KMS-11 (cell line): ENCODE measurements around the gene ZNF132.
"Not testable (repeated sequence)": the region's sequence is repeated elsewhere in the genome, so short reads cannot be mapped to it uniquely, and the experiment has no call there.

Source experiments
- H2AFZ ChIP-seq: fragments of 200-600 bp; sonication (generic); 2 replicates; pipeline ENCODE4 v1.6.1; 2016; ENCODE audit warnings: antibody characterized with exemption, mixed run types, low read depth
- H3K27ac ChIP-seq: fragments of 200-600 bp; sonication (generic); 2 replicates; pipeline ENCODE4 v1.6.1; 2016; ENCODE audit warnings: mild to moderate bottlenecking, mixed run types
- H3K27me3 ChIP-seq: fragments of 200-600 bp; sonication (generic); 2 replicates; pipeline ENCODE4 v1.6.1; 2017; ENCODE audit warnings: mild to moderate bottlenecking, low read depth, mixed run types, moderate library complexity; ENCODE audit not compliant: insufficient read depth
- H3K36me3 ChIP-seq: fragments of 200-600 bp; sonication (generic); 2 replicates; pipeline ENCODE4 v1.6.1; 2017; ENCODE audit warnings: mild to moderate bottlenecking, mixed run types; ENCODE audit not compliant: insufficient read depth
- H3K4me1 ChIP-seq: fragments of 200-600 bp; sonication (generic); 2 replicates; pipeline ENCODE4 v1.6.1; 2016; ENCODE audit warnings: mild to moderate bottlenecking, low read depth, mixed run types; ENCODE audit not compliant: poor library complexity, severe bottlenecking
- H3K4me2 ChIP-seq: fragments of 200-600 bp; sonication (generic); 2 replicates; pipeline ENCODE4 v1.7.0; 2016; ENCODE audit warnings: mild to moderate bottlenecking, mixed run types
- H3K4me3 ChIP-seq: fragments of 200-600 bp; sonication (generic); IDR thresholded peaks from 2 replicates; pipeline ENCODE4 v1.6.1; 2017; ENCODE audit warnings: low read depth, low read length, mixed read lengths; ENCODE audit not compliant: insufficient read depth
- H3K79me2 ChIP-seq: fragments of 200-600 bp; sonication (generic); 2 replicates; pipeline ENCODE4 v1.6.1; 2016; ENCODE audit warnings: low read depth, mixed run types; ENCODE audit not compliant: insufficient read depth
- H3K9ac ChIP-seq: fragments of 200-600 bp; sonication (generic); 2 replicates; pipeline ENCODE4 v1.6.1; 2016; ENCODE audit warnings: mild to moderate bottlenecking, mixed run types
- H4K20me1 ChIP-seq: fragments of 200-600 bp; sonication (generic); 2 replicates; pipeline ENCODE4 v1.6.1; 2016; ENCODE audit warnings: mild to moderate bottlenecking, mixed run types; ENCODE audit not compliant: insufficient read depth
- CTCF ChIP-seq: fragments of 200-600 bp; sonication (generic); conservative IDR thresholded peaks from 2 replicates; pipeline ENCODE4 v1.6.1; 2017; ENCODE audit warnings: low read depth, mild to moderate bottlenecking, antibody characterized with exemption, low read length, moderate library complexity, mixed read lengths

The ZNF132 gene

GRCh38 chr19:58451358-58452101, 11.6 kb upstream of the ZNF132 start, which contains the start of gene ZNF324B:
Gene ZNF324B (plus strand): TSS chr19:58451622. CDS start chr19:58453702, 2,080 bp downstream.
- Histone ChIP-seq H3K4me2 (peak within 1 kb of the TSS; percentile 46), H2AFZ (peak within 1 kb of the TSS; percentile 84), H4K20me1 (no peaks in the 10 kb centered on the region), H3K4me1 (peaks cover 6% of the 10 kb centered on the region), H3K79me2 (no peaks in the 10 kb centered on the region), H3K27me3 (peaks cover 13% of the 10 kb centered on the region), H3K36me3 (no peaks in the 10 kb centered on the region), H3K9ac (peak within 1 kb of the TSS; percentile 70), H3K27ac (no peak within 1 kb of the TSS), H3K4me3 (no peak within 1 kb of the TSS)
- no peak for TF ChIP-seq CTCF

GRCh38 chr19:58450856-58451357, 11.0 kb upstream of the ZNF132 start:
- H3K4me3 ChIP-seq, result no peak overlapping the region
- H3K27me3 ChIP-seq, result peaks cover 16% of the 10 kb centered on the region
- H3K27ac ChIP-seq, result no peak overlapping the region
- H3K4me2 ChIP-seq, result peak overlapping the region; percentile 46
- H3K9ac ChIP-seq, result no peak overlapping the region
- no peaks in the 10 kb centered on the region for H3K36me3 ChIP-seq
- peak overlapping the region; percentile 84 for H2AFZ ChIP-seq
- H3K79me2 ChIP-seq, result no peaks in the 10 kb centered on the region
- H4K20me1 ChIP-seq, result no peaks in the 10 kb centered on the region
- H3K4me1 ChIP-seq, result peaks cover 6% of the 10 kb centered on the region
- TF ChIP-seq CTCF, result no peak

GRCh38 chr19:58449980-58450379, 10.0 kb upstream of the ZNF132 start:
- H3K27me3 ChIP-seq, result peaks cover 17% of the 10 kb centered on the region
- not testable (repeated sequence) for H3K4me2 ChIP-seq, H2AFZ ChIP-seq, H3K27ac ChIP-seq, H3K4me1 ChIP-seq, H3K4me3 ChIP-seq, H3K79me2 ChIP-seq, H3K9ac ChIP-seq, H4K20me1 ChIP-seq, H3K36me3 ChIP-seq

- H3K9ac ChIP-seq, H3K79me2 ChIP-seq, H4K20me1 ChIP-seq, H3K4me3 ChIP-seq, H3K36me3 ChIP-seq, H2AFZ ChIP-seq, H3K4me2 ChIP-seq, H3K4me1 ChIP-seq, H3K27ac ChIP-seq: not testable (repeated sequence)
- peaks cover 17% of the 10 kb centered on the region for H3K27me3 ChIP-seq
Observed at GRCh38 chr19:58448860-58449259, 8.9 kb upstream of the ZNF132 start.

- H3K27me3 ChIP-seq, result not testable (repeated sequence)
Observed at GRCh38 chr19:58442986-58443385, 3.0 kb upstream of the ZNF132 start.

GRCh38 chr19:58440556-58440955, 603 bp upstream of the ZNF132 start:
- no peak overlapping the region for H3K9ac ChIP-seq
- peak overlapping the region; percentile 48; the same call in 1 of the 2 replicates for H2AFZ ChIP-seq
- no peaks in the 10 kb centered on the region for H3K79me2 ChIP-seq
- no peak overlapping the region for H3K27ac ChIP-seq
- H3K4me3 ChIP-seq, result no peak overlapping the region
- H3K27me3 ChIP-seq, result no peaks in the 10 kb centered on the region; the same call in 1 of the 2 replicates
- no peaks in the 10 kb centered on the region for H4K20me1 ChIP-seq
- no peaks in the 10 kb centered on the region for H3K36me3 ChIP-seq
- peak overlapping the region; percentile 52; the same call in 1 of the 2 replicates for H3K4me2 ChIP-seq
- no peak for TF ChIP-seq CTCF
- H3K4me1 ChIP-seq, result no peaks in the 10 kb centered on the region

More at GRCh38 chr19:58442986-58443385, 3.0 kb upstream of the ZNF132 start:
- not testable (repeated sequence) for H3K4me3 ChIP-seq, H3K27ac ChIP-seq, H4K20me1 ChIP-seq, H2AFZ ChIP-seq, H3K79me2 ChIP-seq, H3K9ac ChIP-seq, H3K36me3 ChIP-seq, H3K4me2 ChIP-seq, H3K4me1 ChIP-seq
